Activated gamma-delta T cell treated with Interleukin-2 at 50 U/mL for 16 hours (primary cell): ENCODE measurements around the gene CEACAM16.
"Not testable (repeated sequence)": the region's sequence is repeated elsewhere in the genome, so short reads cannot be mapped to it uniquely, and the experiment has no call there.

Source experiments
- DNase-seq: peaks from one replicate; pipeline ENCODE4 v3.0.0-alpha.2; 2020

CEACAM16 gene, protein sequence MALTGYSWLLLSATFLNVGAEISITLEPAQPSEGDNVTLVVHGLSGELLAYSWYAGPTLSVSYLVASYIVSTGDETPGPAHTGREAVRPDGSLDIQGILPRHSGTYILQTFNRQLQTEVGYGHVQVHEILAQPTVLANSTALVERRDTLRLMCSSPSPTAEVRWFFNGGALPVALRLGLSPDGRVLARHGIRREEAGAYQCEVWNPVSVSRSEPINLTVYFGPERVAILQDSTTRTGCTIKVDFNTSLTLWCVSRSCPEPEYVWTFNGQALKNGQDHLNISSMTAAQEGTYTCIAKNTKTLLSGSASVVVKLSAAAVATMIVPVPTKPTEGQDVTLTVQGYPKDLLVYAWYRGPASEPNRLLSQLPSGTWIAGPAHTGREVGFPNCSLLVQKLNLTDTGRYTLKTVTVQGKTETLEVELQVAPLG

DNA sequence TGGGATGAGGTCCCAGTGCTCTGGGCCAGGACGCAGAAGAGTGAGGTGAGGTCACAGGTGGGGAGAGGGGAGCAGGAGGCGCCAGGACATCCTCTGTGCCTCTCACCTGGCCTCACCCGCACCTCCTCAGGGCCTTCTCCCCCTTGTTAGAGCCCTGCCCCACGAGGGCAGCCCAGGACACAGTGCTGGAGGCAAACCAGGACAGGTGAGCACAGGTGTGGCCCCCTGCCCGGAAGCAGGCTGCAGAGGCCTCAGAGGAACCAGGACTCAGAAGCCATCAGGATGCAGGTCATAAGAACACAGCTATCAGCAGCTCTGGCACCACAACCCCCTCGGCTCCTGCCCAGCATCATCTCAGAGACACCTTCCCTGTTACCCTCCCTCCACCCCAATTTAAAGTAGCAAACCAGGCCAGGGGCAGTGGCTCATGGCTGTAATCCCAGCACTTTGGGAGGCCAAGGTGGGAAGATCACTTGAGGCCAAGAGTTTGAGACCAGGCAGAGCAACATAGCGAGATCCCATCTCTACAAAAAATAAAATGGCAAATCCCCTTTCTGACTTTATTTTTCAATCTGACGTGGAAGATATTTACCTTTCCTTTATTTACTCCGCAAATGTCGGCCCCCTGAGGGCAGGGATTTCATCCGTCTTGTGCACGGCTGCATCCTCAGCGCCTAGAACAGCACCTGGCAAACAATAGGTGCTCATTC lies at the start of gene CEACAM16:
TSS of gene CEACAM16 (plus strand) at position 660 of the 710 bp plus-strand sequence. CDS start 2,306 bp downstream, outside the sequence.
- DNase-seq: no peak

DNA sequence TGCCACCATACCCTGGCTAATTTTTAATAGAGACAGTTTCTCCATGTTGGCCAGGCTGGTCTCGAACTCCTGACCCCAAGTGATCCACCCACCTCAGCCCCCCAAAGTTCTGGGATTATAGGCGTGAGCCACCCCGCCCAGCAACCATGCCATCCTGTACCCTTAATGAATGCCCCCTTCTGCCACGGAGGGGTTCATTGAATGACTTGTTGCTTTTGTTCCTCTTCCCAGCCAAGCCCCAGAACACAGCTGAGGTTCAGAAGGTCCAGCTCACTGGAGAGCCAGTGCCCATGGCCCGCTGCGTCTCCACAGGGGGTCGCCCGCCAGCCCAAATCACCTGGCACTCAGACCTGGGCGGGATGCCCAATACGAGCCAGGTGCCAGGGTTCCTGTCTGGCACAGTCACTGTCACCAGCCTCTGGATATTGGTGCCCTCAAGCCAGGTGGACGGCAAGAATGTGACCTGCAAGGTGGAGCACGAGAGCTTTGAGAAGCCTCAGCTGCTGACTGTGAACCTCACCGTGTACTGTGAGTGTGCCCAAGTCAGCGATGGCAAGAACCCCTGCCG lies 49.3 kb upstream of the CEACAM16 start:
- no peak for DNase-seq

DNA sequence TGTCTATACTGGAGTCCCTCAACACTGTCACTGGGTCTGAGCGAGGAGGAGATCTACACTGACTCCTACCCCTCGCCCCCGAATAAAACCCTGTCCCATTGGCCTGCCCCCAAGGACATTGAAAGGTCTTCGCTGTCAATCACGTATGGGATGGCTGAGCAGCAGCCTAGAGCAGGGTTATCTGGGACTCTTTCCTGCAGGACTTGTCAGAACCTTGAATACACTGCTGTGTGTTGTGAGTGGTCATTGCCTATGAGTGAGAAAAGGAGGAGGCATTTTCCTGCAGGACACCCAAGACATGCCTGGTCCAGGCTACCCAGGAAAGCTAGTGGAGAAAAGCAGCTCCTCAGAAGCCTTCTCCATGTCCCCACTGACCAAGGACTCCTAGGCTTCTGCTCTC lies 45.6 kb upstream of the CEACAM16 start:
- DNase-seq: no peak

DNA sequence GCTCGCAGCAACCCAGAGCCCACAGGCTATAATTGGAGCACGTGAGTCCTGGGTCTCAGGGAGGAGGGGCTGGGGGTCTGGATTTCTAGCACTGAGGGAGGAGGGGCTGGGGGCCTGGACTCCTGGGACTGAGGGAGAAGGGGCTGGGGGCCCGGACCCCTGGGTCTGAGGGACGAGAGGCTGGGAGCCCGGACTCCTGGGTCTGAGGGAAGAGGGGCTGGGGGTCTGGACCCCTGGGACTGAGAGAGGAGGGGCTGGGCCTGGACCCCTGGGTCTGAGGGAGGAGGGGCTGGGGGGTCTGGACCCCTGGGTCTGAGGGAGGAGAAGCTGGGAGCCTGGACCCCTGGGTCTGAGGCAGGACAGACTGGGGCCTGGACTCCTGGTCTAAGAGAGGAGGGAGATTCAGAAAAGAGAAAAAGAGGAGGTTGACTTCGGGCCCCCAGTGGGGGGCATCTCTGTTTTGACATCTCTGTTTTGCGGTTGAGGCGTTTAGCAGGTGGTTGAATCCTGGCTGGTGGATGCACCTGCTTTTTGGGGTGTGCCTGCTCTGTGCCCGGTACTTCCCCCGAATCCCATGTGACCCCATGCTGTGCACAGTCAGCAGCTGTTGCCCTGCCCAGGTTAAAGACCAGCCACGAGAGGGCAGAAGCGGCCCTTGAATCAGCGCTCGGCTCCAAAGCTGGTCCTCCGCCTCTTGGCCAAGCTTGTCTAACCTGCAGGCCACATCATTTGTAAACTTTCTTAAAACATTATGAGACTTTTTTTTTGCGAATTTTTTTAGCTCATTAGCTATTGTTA lies 44.8 kb upstream of the CEACAM16 start:
- DNase-seq: peak; percentile 57

DNA sequence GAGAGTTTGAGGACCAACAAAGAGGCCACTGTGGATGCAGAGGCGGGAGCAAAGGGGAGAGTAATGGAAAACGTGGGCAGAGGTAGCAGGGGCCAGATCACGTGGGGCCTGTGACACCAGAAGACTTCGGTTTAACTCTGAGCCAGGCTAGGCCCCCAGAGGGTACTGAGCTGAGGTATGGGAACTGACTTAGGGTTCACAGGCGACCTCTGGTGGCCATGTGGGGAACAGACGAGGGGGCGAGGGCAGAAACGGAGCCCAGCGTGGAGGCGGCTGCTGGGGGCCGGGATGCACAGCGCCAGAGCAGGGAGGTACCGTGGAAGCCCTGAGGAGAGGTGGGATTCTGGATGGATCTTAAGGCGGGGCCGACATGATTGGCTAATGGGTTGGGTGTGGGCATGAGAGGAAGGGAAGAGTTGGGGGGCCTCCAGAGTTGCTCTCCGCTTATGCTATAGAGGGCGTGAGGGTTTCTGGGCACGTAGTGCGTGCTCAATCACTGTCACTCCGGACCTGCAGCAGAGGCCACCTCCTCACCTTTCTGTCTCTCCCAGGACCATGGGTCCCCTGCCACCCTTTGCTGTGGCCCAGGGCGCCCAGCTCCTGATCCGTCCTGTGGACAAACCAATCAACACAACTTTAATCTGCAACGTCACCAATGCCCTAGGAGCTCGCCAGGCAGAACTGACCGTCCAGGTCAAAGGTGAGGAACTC lies 41.6 kb upstream of the CEACAM16 start:
- peak; percentile 61 for DNase-seq

DNA sequence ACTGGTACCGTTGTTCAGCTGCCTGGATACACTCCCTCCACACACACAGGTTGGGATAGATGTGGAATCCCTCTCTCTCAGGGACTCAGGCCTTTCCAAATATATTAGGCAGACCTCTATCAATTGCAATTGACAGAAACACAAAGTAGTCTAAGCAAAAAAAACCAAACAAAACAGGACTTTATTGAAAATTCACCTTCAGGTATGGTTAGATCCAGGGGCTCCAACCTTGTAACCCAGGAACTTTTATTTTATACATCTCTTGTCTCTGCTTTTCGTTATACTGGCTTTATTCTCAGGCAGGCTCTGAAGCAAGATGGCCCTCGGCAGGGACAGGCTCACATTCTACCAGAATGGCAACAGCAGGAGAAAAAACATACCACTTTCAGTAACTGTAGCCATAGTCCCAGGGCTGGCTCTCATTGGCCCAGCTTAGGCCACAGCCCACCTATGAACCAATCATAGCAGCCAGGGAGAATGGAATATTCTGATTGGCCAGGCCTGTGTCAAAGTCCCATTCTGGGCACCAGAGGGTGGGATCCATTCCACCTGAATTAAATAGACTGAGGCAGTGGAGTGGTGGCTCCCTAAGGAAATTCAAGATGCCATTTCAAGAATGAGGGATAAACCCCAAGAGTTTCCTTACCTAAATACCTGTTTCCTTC lies 40.8 kb upstream of the CEACAM16 start:
- DNase-seq: no peak

DNA sequence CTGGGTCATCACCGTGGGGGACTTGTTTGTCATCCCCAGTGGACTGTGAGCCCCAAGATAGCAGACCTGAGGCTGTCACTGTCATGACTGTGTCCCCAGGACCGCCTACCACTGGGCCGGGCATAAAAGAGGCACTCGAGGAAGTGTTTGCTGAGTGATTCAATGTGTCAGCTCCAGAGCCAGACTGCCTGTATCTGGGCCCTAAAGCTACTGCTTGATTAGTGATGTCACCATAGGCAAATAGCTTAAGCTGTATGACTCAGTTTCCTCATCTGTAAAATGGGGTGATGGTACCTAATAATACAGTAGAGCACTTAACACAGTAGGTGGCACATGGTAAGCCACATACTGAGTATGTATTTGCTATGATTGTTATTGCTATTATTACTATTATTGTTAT lies 38.9 kb upstream of the CEACAM16 start:
- no peak for DNase-seq

DNA sequence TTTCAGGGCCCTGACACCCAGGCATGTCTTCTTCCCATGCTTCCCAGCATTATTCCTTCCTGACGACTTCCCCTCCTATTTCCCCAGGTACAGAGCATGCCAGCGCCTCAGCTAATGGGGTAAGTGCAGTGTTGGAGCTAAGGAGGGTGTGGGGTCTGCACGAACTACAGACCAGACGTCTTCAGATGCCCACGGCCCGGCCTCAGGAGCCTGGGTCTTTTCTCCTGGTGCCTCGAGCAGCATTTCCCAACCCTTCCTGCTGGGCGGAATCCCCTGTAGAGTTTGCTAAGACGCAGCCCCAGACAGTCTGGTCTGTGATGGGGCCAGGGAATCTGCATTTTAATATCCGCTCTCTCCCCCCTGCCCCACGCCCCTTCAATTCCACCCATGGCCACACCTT lies 37.7 kb upstream of the CEACAM16 start:
- DNase-seq: no peak

DNA sequence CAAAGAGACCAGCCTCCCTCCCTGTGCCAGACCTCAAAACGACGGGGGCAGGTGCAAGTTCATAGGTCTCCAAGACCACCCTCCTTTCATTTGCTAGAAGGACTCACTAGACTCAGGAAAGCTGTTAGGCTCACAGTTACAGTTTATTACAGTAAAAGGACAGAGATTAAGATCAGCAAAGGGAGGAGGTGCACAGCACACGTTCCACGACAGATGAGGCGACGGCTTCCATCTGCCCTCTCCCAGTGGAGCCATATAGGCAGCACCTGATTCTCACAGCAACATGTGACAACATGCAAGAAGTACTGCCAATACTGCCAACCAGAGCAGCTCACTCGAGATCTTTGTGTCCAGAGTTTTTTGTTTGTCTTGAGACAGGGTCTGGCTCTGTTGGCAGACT lies 37.0 kb upstream of the CEACAM16 start:
- DNase-seq: no peak

DNA sequence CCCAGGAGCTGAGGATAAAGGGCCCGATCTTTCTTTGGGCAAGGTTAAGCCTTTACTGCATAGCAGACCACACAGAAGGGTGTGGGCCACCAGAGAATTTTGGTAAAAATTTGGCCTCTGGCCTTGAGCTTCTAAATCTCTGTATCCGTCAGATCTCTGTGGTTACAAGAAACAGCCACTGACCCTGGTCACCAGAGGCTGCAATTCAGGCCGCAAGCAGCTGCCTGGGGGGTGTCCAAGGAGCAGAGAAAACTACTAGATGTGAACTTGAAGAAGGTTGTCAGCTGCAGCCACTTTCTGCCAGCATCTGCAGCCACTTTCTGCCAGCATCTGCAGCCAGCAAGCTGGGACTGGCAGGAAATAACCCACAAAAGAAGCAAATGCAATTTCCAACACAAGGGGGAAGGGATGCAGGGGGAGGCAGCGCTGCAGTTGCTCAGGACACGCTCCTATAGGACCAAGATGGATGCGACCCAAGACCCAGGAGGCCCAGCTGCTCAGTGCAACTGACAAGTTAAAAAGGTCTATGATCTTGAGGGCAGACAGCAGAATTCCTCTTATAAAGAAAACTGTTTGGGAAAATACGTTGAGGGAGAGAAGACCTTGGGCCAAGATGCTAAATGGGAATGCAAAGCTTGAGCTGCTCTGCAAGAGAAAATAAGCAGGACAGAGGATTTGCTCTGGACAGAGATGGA lies 36.1 kb upstream of the CEACAM16 start:
- no peak for DNase-seq

DNA sequence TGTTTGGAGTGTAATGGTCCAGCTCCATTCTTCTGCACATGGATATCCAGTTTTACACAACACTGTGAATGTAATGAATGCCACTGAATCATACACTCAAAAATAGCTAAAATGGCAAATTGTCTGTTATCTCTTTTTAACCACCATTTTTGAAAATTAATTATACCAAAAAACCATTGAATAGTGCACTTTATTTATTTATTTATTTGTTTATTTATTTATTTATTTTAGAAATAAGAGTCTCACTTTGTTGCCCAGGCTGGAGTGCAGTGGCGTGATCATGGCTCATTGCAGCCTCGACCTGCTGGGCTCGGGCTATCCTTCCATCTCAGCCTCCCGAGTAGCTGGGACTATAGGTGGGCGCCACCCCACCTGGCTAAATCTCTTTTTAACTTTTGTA lies 35.0 kb upstream of the CEACAM16 start:
- no peak for DNase-seq

DNA sequence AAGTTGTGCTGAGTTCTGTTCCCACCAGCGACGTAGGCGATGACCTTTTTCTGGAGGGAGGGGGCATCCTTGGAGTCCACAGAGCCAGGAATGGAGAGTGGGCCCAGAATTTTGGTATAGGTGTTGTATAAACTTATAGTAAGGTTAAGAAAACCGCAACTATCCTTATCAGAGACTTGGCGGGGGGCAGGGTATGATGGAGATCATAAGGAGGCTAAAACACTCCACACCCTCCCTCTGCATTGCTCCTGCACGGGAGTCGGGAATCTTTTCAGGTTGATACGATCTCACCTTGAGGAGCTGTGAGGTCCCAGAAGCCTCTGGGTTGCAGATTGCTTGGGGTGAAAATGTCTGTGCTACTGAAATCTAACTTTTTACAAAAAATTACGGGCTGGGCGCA lies 34.0 kb upstream of the CEACAM16 start:
- DNase-seq: no peak

DNA sequence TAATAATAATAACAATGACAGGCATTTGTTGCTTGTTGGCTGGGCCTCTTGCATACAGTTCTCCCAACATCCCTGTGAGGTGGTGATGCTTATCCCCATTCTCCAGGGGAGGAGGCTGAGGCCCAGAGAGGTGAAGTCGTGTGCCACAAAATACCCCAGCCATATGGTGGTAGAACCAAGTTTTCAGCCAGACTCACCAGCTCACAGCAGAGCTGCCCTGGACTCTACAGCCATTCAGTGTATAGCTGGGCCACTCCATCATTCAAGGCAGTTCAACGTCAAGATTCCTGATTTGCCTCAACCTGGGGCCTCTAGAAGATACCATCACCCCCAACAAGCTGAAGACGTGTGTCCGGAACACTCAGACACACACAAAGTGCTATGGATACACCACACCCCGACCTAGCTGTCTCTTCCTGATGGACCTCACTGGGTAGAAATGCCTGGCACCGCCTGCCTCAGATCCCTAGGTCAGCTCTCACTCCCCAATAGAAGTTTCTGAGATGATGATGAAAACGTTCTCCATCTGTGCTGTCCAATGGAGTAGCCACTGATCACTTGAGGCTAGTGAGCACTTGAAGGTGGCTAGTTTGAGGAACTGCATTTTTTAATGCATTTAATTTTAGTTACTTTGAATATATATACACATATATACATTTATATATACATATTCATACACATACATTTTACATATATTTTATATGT lies 31.9 kb upstream of the CEACAM16 start:
- no peak for DNase-seq

DNA sequence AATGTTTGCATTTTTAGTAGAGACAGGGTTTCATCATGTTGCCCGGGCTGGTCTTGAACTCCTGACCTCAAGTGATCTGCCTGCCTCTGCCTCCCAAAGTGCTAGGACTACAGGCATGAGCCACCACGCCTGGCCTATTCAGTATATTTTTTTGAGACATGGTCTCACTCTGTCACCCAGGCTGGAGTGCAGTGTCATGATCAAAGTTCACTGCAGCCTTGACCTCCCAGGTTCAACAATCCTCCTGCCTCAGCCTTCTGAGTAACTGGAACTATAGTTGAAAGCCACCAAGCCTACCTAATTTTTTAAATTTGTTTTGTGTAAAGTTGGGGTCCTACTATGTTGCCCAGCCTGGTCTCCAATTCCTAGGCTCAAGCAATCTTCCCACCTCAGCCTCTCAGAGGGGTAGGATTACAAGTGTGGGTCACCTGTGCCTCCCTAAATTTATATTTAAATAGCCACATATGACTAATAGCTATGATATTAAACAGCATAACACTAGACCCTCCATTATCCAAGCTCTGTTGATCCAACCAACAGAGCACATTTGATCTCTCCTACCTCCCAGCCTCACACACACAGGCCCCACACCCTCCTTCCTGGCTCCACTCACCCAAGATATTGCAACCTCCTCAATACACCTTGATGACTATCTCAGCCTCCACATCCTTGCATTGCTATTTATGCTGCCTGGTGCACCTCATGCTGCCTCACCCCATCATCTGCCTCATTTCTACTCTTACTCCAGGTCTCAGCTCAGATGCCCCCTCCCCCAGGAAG lies 29.8 kb upstream of the CEACAM16 start:
- no peak for DNase-seq

DNA sequence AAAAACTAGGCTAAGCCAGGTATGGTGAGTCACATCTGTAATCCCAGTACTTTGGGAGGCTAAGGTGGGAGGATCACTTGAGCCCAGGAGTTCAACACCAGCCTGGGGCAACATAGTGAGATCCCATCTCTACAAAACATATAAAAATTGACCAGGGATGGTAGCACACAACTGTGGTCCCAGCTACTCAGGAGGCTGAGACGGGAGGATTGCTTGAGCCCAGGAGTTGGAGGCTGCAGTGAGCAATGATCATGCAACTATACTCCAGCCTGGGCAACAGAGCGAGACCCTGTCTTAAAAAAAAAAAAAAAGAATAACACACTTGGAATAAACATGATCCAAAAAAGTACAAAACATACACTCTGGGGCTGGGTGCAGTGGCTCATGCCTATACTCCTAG lies 28.9 kb upstream of the CEACAM16 start:
- not testable (repeated sequence) for DNase-seq

DNA sequence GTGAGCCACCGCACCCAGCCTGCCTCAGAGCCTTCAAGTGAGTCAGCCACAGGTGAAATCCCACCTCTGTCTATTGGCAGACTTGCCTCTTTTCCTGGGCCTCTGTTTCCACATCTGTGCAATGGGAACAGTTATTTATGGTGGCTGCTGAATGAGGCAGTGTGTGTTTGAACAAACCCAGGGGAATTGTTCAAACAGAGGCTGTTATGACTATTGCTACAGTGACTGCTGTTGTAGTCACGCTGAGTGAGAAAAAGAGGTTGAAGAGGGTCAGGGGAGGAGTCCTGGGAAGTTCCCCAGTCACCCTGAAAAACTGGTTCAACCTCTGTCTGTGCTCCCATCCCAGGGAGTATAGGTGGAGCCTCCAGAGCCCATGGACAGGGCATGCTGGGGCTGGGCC lies 27.6 kb upstream of the CEACAM16 start, which contains the start of gene CEACAM19:
TSS of gene CEACAM19 (plus strand) at position 83 of the 400 bp plus-strand sequence. CDS start 450 bp downstream, outside the sequence.
- DNase-seq: no peak

DNA sequence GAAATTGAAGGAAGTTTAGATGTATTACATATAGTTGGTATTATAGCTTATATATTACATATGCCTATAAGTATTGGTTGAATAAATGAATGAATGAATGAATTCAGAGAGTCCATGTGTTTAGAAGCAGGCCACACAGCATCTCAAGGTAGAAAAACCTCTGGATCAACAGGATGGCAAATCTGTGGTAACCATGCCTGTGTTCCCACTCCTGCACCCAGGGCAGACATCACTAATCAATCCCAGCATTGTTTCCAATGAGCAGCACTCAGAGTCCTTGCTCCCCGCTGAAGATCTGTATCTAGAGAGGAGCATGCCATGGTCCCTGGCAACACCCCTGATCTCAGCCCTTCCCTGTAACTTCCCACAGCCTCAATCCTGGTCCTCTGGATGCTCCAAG lies 26.7 kb upstream of the CEACAM16 start:
- no peak for DNase-seq

DNA sequence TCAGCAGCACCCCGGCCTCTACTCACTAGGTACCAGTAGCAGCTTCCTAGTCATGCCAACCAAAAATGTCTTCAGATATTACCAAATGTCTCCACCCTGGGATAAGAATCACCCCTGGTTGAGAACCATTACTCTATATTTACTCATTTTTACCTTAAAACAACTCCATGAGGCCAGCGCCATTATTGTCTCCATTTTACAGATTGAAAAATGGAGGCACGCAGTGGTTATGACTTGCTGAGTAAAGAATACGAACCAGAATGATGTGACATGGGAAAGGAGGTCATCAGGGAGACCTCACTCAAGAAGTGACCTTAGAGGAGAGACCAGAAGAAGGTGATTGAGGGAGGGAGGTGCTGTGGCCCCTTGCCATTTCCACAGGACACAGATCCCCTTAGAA lies 25.4 kb upstream of the CEACAM16 start:
- no peak for DNase-seq

DNA sequence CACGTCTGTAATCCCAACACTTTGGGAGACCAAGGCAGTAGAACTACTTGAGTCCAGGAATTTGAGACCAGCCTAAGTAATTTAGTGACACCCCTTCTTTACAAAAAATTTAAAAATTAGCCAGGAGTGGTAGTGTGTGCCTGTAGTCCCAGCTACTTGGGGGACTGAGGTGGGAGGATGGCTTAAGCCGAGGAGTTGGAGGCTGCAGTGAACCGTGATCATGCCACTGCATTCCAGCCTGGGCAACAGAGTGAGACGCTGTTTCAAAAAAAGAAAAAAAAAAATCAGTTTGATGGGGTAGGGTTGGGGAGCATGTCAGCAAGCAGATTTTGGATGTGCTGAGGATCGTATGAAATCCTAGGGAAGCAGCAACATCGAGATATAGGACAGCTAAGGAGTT lies 23.4 kb upstream of the CEACAM16 start:
- no peak for DNase-seq
